IMR-90 (cell line): ENCODE results near the gene ZNF565. TPM values are rescaled to one million over a fixed set of nuclear protein-coding genes. Genes with fewer than 3 reads are reported as not detected.

Source experiments
- ATAC-seq: fragments of 200-7000 bp; cut with Tn5 transposase; 2 replicates; pipeline ENCODE4 v1.9.1; 2020; ENCODE audit warnings: low read depth, mild to moderate bottlenecking, moderate library complexity
- BruUV-seq: library from RNA; stranded (reverse); fragments of 400-500 nt; replicated peaks from 2 replicates; lab custom pipeline; 2021; lab: Mats Ljungman, UMichigan
- CTCF ChIA-PET: fragments of 300-600 bp; formaldehyde crosslinking; extraction: SDS; loops from one replicate; lab custom pipeline; 2021; ENCODE audit warnings: antibody characterized with exemption; lab: Yijun Ruan, JAX
- POLR2A ChIA-PET: fragments of 300-600 bp; sonication (Branson Sonifier 250); formaldehyde crosslinking; loops from one replicate; lab custom pipeline; 2022; ENCODE audit warnings: antibody characterized with exemption; ENCODE audit not compliant: unreplicated experiment; lab: Charles Lee
- DNase-seq: peaks from one replicate; pipeline ENCODE4 v3.0.0; 2013
- H2AFZ ChIP-seq: replicated peaks from 2 replicates; pipeline ENCODE3; 2013; ENCODE audit warnings: low read length, mild to moderate bottlenecking; ENCODE audit not compliant: poor library complexity
- H2AK5ac ChIP-seq: 2 replicates; pipeline ENCODE4 v1.6.1; 2013; ENCODE audit warnings: low read depth, low read length, inconsistent platforms
- H2AK9ac ChIP-seq: replicated peaks from 2 replicates; pipeline ENCODE3; 2013; ENCODE audit warnings: mild to moderate bottlenecking, low read depth, low read length, moderate library complexity; ENCODE audit not compliant: poor library complexity
- H2BK120ac ChIP-seq: 2 replicates; pipeline ENCODE4 v1.6.1; 2013; ENCODE audit warnings: low read depth, low read length, inconsistent platforms
- H2BK15ac ChIP-seq: 3 replicates; pipeline ENCODE4 v1.6.1; 2013; ENCODE audit warnings: low read depth, low read length, inconsistent platforms
- H2BK20ac ChIP-seq: 2 replicates; pipeline ENCODE4 v1.6.1; 2013; ENCODE audit warnings: low read depth, mild to moderate bottlenecking, inconsistent platforms, low read length, moderate library complexity
- H2BK5ac ChIP-seq: 2 replicates; pipeline ENCODE4 v1.6.1; 2013; ENCODE audit warnings: mild to moderate bottlenecking, low read depth, low read length, inconsistent platforms; ENCODE audit not compliant: poor library complexity, severe bottlenecking
- H3K14ac ChIP-seq: replicated peaks from 2 replicates; pipeline ENCODE4 v1.6.1; 2013; ENCODE audit warnings: low read depth, low read length, inconsistent platforms
- H3K18ac ChIP-seq: 2 replicates; pipeline ENCODE4 v1.6.1; 2013; ENCODE audit warnings: low read depth, low read length, control low read depth
- H3K23ac ChIP-seq: 2 replicates; pipeline ENCODE4 v1.6.1; 2013; ENCODE audit warnings: low read depth, low read length, inconsistent platforms
- H3K27ac ChIP-seq: 2 replicates; pipeline ENCODE4 v1.5.1; 2013; ENCODE audit warnings: mild to moderate bottlenecking, control low read depth, low read length; ENCODE audit not compliant: insufficient read depth
- H3K27me3 ChIP-seq: 2 replicates; pipeline ENCODE4 v1.6.1; 2013; ENCODE audit warnings: low read length; ENCODE audit not compliant: control insufficient read depth, insufficient read depth
- H3K36me3 ChIP-seq: 2 replicates; pipeline ENCODE4 v1.6.1; 2013; ENCODE audit warnings: low read length, mixed read lengths; ENCODE audit not compliant: control insufficient read depth, insufficient read depth
- H3K4ac ChIP-seq: 2 replicates; pipeline ENCODE4 v1.6.1; 2013; ENCODE audit warnings: low read depth, low read length, inconsistent platforms
- H3K4me1 ChIP-seq: 2 replicates; pipeline ENCODE4 v1.6.1; 2013; ENCODE audit warnings: low read length, mixed read lengths; ENCODE audit not compliant: control insufficient read depth, insufficient read depth
- H3K4me2 ChIP-seq: 2 replicates; pipeline ENCODE4 v1.6.1; 2013; ENCODE audit warnings: low read depth, mild to moderate bottlenecking, control low read depth, low read length, moderate library complexity
- H3K4me3 ChIP-seq: 2 replicates; pipeline ENCODE4 v1.5.1; 2013; ENCODE audit warnings: low read depth, mild to moderate bottlenecking, control low read depth, low read length, moderate library complexity; ENCODE audit not compliant: insufficient read depth
- H3K56ac ChIP-seq: 2 replicates; pipeline ENCODE4 v1.6.1; 2013; ENCODE audit warnings: low read length, inconsistent platforms; ENCODE audit not compliant: insufficient read depth; ENCODE audit errors: extremely low read depth
- H3K79me1 ChIP-seq, 2 experiments: 2 replicates each; pipeline ENCODE4 v1.6.1; 2013; ENCODE audit warnings: low read length in 2 of 2, inconsistent platforms in 1 of 2, low read depth in 1 of 2
- H3K9ac ChIP-seq: 2 replicates; pipeline ENCODE4 v1.6.1; 2013; ENCODE audit warnings: low read depth, low read length, control low read depth
- H3K9me1 ChIP-seq: 2 replicates; pipeline ENCODE4 v1.6.1; 2013; ENCODE audit warnings: low read length, inconsistent platforms; ENCODE audit not compliant: insufficient read depth
- H3K9me3 ChIP-seq: 2 replicates; pipeline ENCODE4 v1.6.1; 2013; ENCODE audit warnings: low read length; ENCODE audit not compliant: control insufficient read depth, insufficient read depth
- H4K20me1 ChIP-seq: 2 replicates; pipeline ENCODE4 v1.6.1; 2013; ENCODE audit warnings: low read length, inconsistent platforms; ENCODE audit not compliant: insufficient read depth
- H4K5ac ChIP-seq: 2 replicates; pipeline ENCODE4 v1.6.1; 2013; ENCODE audit warnings: mild to moderate bottlenecking, low read depth, low read length, control low read depth
- H4K8ac ChIP-seq, 2 experiments: 2 replicates each; pipeline ENCODE4 v1.6.1; 2013; ENCODE audit warnings: low read depth in 2 of 2, low read length in 2 of 2, control low read depth in 1 of 2, inconsistent platforms in 1 of 2
- H4K91ac ChIP-seq: 2 replicates; pipeline ENCODE4 v1.6.1; 2013; ENCODE audit warnings: low read depth, low read length, inconsistent platforms; ENCODE audit not compliant: insufficient read depth
- BHLHE40 ChIP-seq: fragments of 150-350 bp; IDR thresholded peaks from 2 replicates; pipeline ENCODE4 v1.6.1; 2016; ENCODE audit warnings: mild to moderate bottlenecking, low read depth, low read length
- CEBPB ChIP-seq: IDR thresholded peaks from 2 replicates; pipeline ENCODE4 v1.6.1; 2012; ENCODE audit warnings: low read depth, low read length, improper control_type of control experiment
- CHD1 ChIP-seq: IDR thresholded peaks from 2 replicates; pipeline ENCODE4 v1.6.1; 2012; ENCODE audit warnings: low read depth, low read length, improper control_type of control experiment
- CTCF ChIP-seq: conservative IDR thresholded peaks from 2 replicates; pipeline ENCODE4 v1.5.1; 2012; ENCODE audit warnings: mild to moderate bottlenecking, low read depth, low read length, improper control_type of control experiment
- ELK1 ChIP-seq: fragments of 150-350 bp; IDR thresholded peaks from 2 replicates; pipeline ENCODE4 v1.6.1; 2016; ENCODE audit warnings: low read depth, mild to moderate bottlenecking, low read length, moderate library complexity, borderline replicate concordance
- FOS ChIP-seq: fragments of 150-350 bp; IDR thresholded peaks from 2 replicates; pipeline ENCODE4 v1.6.1; 2016; ENCODE audit warnings: low read depth, low read length
- MAFK ChIP-seq: IDR thresholded peaks from 2 replicates; pipeline ENCODE4 v1.6.1; 2012; ENCODE audit warnings: low read depth, low read length, improper control_type of control experiment
- MAZ ChIP-seq: IDR thresholded peaks from 2 replicates; pipeline ENCODE4 v1.6.1; 2012; ENCODE audit warnings: low read depth, mild to moderate bottlenecking, low read length, improper control_type of control experiment, moderate library complexity, borderline replicate concordance
- MXI1 ChIP-seq: IDR thresholded peaks from 2 replicates; pipeline ENCODE4 v1.6.1; 2012; ENCODE audit warnings: low read depth, mild to moderate bottlenecking, low read length, moderate library complexity, borderline replicate concordance
- NFE2L2 ChIP-seq: fragments of 150-350 bp; IDR thresholded peaks from 2 replicates; pipeline ENCODE4 v1.6.1; 2016; ENCODE audit warnings: low read depth, mild to moderate bottlenecking, low read length
- POLR2A ChIP-seq: IDR thresholded peaks from 2 replicates; pipeline ENCODE4 v1.6.1; 2012; ENCODE audit warnings: mild to moderate bottlenecking, low read depth, low read length
- RAD21 ChIP-seq: IDR thresholded peaks from 2 replicates; pipeline ENCODE4 v1.6.1; 2012; ENCODE audit warnings: low read length, improper control_type of control experiment
- RCOR1 ChIP-seq: IDR thresholded peaks from 2 replicates; pipeline ENCODE4 v1.6.1; 2012; ENCODE audit warnings: mild to moderate bottlenecking, low read length, improper control_type of control experiment; ENCODE audit not compliant: insufficient replicate concordance
- RFX5 ChIP-seq: IDR thresholded peaks from 2 replicates; pipeline ENCODE4 v1.8.0; 2012; ENCODE audit warnings: low read depth, mild to moderate bottlenecking, low read length, moderate library complexity
- SMC3 ChIP-seq: fragments of 150-350 bp; IDR thresholded peaks from 2 replicates; pipeline ENCODE4 v1.6.1; 2016; ENCODE audit warnings: low read depth, mild to moderate bottlenecking, antibody characterized with exemption, low read length, moderate library complexity
- USF2 ChIP-seq: fragments of 150-350 bp; IDR thresholded peaks from 2 replicates; pipeline ENCODE4 v1.6.1; 2017; ENCODE audit warnings: mild to moderate bottlenecking, antibody characterized with exemption, low read length, low read depth
- WGBS, 2 experiments: methylation state at CpG; one replicate each; pipeline versions ENCODE4 v1.1.5 to v1.1.7; 2013; ENCODE audit warnings: missing lambda C conversion rate in 2 of 2; ENCODE audit not compliant: insufficient read length in 1 of 2; ENCODE audit errors: extremely low coverage in 2 of 2; 5-methylcytosine and 5-hydroxymethylcytosine counted together
- dilution Hi-C: fragments of 300-500 bp; cut with HindIII; formaldehyde crosslinking; loops from one replicate; pipeline ENCODE4 v1.14.3; 2018; ENCODE audit warnings: low sequenced_read_pairs; ENCODE audit not compliant: unreplicated experiment
- in situ Hi-C: fragments of 300-500 bp; cut with MboI; formaldehyde crosslinking; loops from 3 replicates; pipeline ENCODE4 v1.14.3; 2019; ENCODE audit warnings: low sequenced_read_pairs, inconsistent platforms, mixed read lengths
- intact Hi-C: fragments of 100-400 bp; cut with micrococcal nuclease; formaldehyde crosslinking; loops from 2 replicates; pipeline ENCODE4 v1.10.0; 2022
- polyA plus RNA-seq, 3 experiments: library from polyadenylated mRNA; depleted of rRNA; stranded (reverse); fragments of >200 nt; gene quantifications; 2 replicates each; pipeline ENCODE4 v1.2.3, GENCODE V29; 2012; ENCODE audit warnings: low replicate concordance in 1 of 3
- total RNA-seq: library from RNA; depleted of rRNA; stranded (reverse); fragments of >200 nt; gene quantifications from 2 replicates; pipeline ENCODE4 v1.2.3, GENCODE V29; 2012

The ZNF565 gene
- total and polyA plus RNA-seq, 2 of the 4 experiments (the other 2 are of a cell fraction), result 2.3 to 7.5 TPM

GRCh38 chr19:36207605-36208252 lies 6.7 kb downstream of the ZNF565 start:
- Histone ChIP-seq H4K91ac (no peak overlapping the region), H2AFZ (no peak overlapping the region), H4K5ac (no peak overlapping the region), H3K9me3 (no peaks in the 10 kb centered on the region), H3K27ac (no peak overlapping the region), H2BK5ac (no peak overlapping the region), H3K56ac (no peak overlapping the region), H3K79me1 (peaks cover 12 to 29% of the 10 kb centered on the region in 2 experiments; a peak in 3 of 4 replicates), H3K4me2 (no peak overlapping the region), H3K9me1 (no peaks in the 10 kb centered on the region), H3K18ac (no peak overlapping the region), H4K20me1 (no peaks in the 10 kb centered on the region), H2AK9ac (no peak overlapping the region), H2BK20ac (no peak overlapping the region), H2AK5ac (no peak overlapping the region), H2BK15ac (no peak overlapping the region), H3K27me3 (no peaks in the 10 kb centered on the region), H3K36me3 (peaks cover 4% of the 10 kb centered on the region), H4K8ac (no peak overlapping the region), H3K14ac (no peak overlapping the region), H3K4ac (no peak overlapping the region), H3K23ac (no peak overlapping the region), H2BK120ac (no peak overlapping the region), H3K9ac (no peak overlapping the region), H3K4me1 (no peaks in the 10 kb centered on the region), H3K4me3 (no peak overlapping the region)
- ChIA-PET POLR2A (interaction anchor here (0.6 kb wide), 1 partner anchor 179 kb away, joined by 3 read pairs; no protein-coding TSS in a partner anchor), CTCF (no interaction called here)
- dilution Hi-C loops (no loop called here), in situ Hi-C loops (loop anchor here (25.0 kb wide), 1 partner anchor 1005 kb away; the partner anchor contains the start of genes ZNF383 and ZNF585B), intact Hi-C loops (no loop called here)
- ATAC-seq (no peak), DNase-seq (no peak)
- no CpG with 5 or more reads among the region's 3 CpGs for WGBS, 2 experiments
- BruUV-seq, result no TSS peak
- TF ChIP-seq MXI1 (no peak), NFE2L2 (no peak), USF2 (no peak), SMC3 (no peak), RFX5 (no peak), CTCF (no peak), RCOR1 (no peak), MAFK (no peak), BHLHE40 (no peak), FOS (no peak), CHD1 (no peak), CEBPB (no peak), ELK1 (no peak), RAD21 (no peak), MAZ (no peak), POLR2A (no peak)
